ENCODE data around the gene ARSB.
A peak's percentile ranks its signal among the peaks of the same experiment; 100 is the strongest.
"Not testable (repeated sequence)": the region's sequence is repeated elsewhere in the genome, so short reads cannot be mapped to it uniquely, and the experiment has no call there.

ARSB gene

GRCh38 chr5:78732721-78733120 is 252.4 kb downstream of the ARSB start:
- H2BK15ac ChIP-seq (ENCODE audit: low read length); H3K9me3 ChIP-seq (replicated peaks in 1 of 2; ENCODE audit: control insufficient read depth in 2 of 2, insufficient read depth in 1 of 2, low read depth in 1 of 2, low read length in 2 of 2): not testable (repeated sequence)

GRCh38 chr5:78731884-78732283 is 253.2 kb downstream of the ARSB start:
- Histone ChIP-seq H2AFZ (ENCODE audit: low read length) (no peak overlapping the region), H3K9ac (ENCODE audit: low read depth, low read length, poor library complexity) (no peak overlapping the region), H4K8ac (ENCODE audit: low read depth, low read length) (no peak overlapping the region), H3K9me3 (replicated peaks in 1 of 2; ENCODE audit: control insufficient read depth in 2 of 2, insufficient read depth in 1 of 2, low read depth in 1 of 2, low read length in 2 of 2) (peaks cover 0 to 3% of the 10 kb centered on the region in 2 donors), H3K4me2 (ENCODE audit: insufficient read depth, low read length, poor library complexity, severe bottlenecking) (no peak overlapping the region), H2BK15ac (ENCODE audit: low read length) (no peak overlapping the region), H3K23ac (ENCODE audit: low read depth, low read length, poor library complexity) (no peak overlapping the region), H3K4me1 (ENCODE audit: control insufficient read depth in 2 of 2, insufficient read depth in 1 of 2, low read depth in 1 of 2, low read length in 2 of 2) (peaks cover 3% of the 10 kb centered on the region in 2 donors), H3K79me1 (ENCODE audit: low read depth, low read length) (no peaks in the 10 kb centered on the region), H3K4me3 (ENCODE audit: low read length in 2 of 2) (no peak overlapping the region), H2AK5ac (ENCODE audit: low read depth, low read length) (no peak overlapping the region), H4K91ac (ENCODE audit: low read depth, low read length, poor library complexity) (no peak overlapping the region), H3K27ac (replicated peaks; ENCODE audit: low read length) (no peak overlapping the region), H3K36me3 (replicated peaks in 1 of 2; ENCODE audit: control insufficient read depth in 2 of 2, insufficient read depth in 2 of 2, low read length in 2 of 2) (no peaks in the 10 kb centered on the region), H3K27me3 (ENCODE audit: control insufficient read depth in 3 of 3, insufficient read depth in 3 of 3, low read depth in 1 of 3, low read length in 3 of 3) (no peaks in the 10 kb centered on the region), H3K14ac (ENCODE audit: low read length) (no peak overlapping the region), H3K4ac (ENCODE audit: low read length) (no peak overlapping the region), H2BK5ac (ENCODE audit: low read length) (no peak overlapping the region), H2BK120ac (ENCODE audit: low read depth, low read length) (no peak overlapping the region), H2BK12ac (ENCODE audit: low read length) (no peak overlapping the region), H3K18ac (ENCODE audit: low read length) (no peak overlapping the region)
- DNase-seq (ENCODE audit: low spot score) = no peak
- no CpG with 5 or more reads among the region's 2 CpGs for WGBS, 2 donors (ENCODE audit: extremely low coverage in 2 of 2, insufficient read length in 2 of 2, insufficient replicate concordance in 1 of 2)

More at GRCh38 chr5:78732721-78733120, 252.4 kb downstream of the ARSB start:
- not testable (repeated sequence) for H3K4me3 ChIP-seq (ENCODE audit: low read length in 2 of 2); H3K4me2 ChIP-seq (ENCODE audit: insufficient read depth, low read length, poor library complexity, severe bottlenecking); H3K27ac ChIP-seq (replicated peaks; ENCODE audit: low read length); H2BK120ac ChIP-seq (ENCODE audit: low read depth, low read length); H3K18ac ChIP-seq (ENCODE audit: low read length); H3K23ac ChIP-seq (ENCODE audit: low read depth, low read length, poor library complexity); H2AK5ac ChIP-seq (ENCODE audit: low read depth, low read length); H4K8ac ChIP-seq (ENCODE audit: low read depth, low read length); H2BK12ac ChIP-seq (ENCODE audit: low read length); H3K4me1 ChIP-seq (ENCODE audit: control insufficient read depth in 2 of 2, insufficient read depth in 1 of 2, low read depth in 1 of 2, low read length in 2 of 2); H2AFZ ChIP-seq (ENCODE audit: low read length); H3K79me1 ChIP-seq (ENCODE audit: low read depth, low read length); H3K4ac ChIP-seq (ENCODE audit: low read length); H3K14ac ChIP-seq (ENCODE audit: low read length); DNase-seq (ENCODE audit: low spot score); H2BK5ac ChIP-seq (ENCODE audit: low read length); H3K9ac ChIP-seq (ENCODE audit: low read depth, low read length, poor library complexity); H4K91ac ChIP-seq (ENCODE audit: low read depth, low read length, poor library complexity); H3K27me3 ChIP-seq (ENCODE audit: control insufficient read depth in 3 of 3, insufficient read depth in 3 of 3, low read depth in 1 of 3, low read length in 3 of 3); H3K36me3 ChIP-seq (replicated peaks in 1 of 2; ENCODE audit: control insufficient read depth in 2 of 2, insufficient read depth in 2 of 2, low read length in 2 of 2)
- WGBS, 2 donors (ENCODE audit: extremely low coverage in 2 of 2, insufficient read length in 2 of 2, insufficient replicate concordance in 1 of 2) = no CpG with 5 or more reads among the region's 6 CpGs

GRCh38 chr5:78730300-78731094 is 254.6 kb downstream of the ARSB start:
- H3K27ac ChIP-seq (replicated peaks; ENCODE audit: low read length) = no peak overlapping the region
- peaks cover 3% of the 10 kb centered on the region in 2 donors for H3K4me1 ChIP-seq (ENCODE audit: control insufficient read depth in 2 of 2, insufficient read depth in 1 of 2, low read depth in 1 of 2, low read length in 2 of 2)
- no peak overlapping the region for H3K23ac ChIP-seq (ENCODE audit: low read depth, low read length, poor library complexity)
- H3K4me2 ChIP-seq (ENCODE audit: insufficient read depth, low read length, poor library complexity, severe bottlenecking) = no peak overlapping the region
- H3K14ac ChIP-seq (ENCODE audit: low read length) = no peak overlapping the region
- no peak overlapping the region for H2BK5ac ChIP-seq (ENCODE audit: low read length)
- DNase-seq (ENCODE audit: low spot score) = no peak
- no peak overlapping the region for H4K91ac ChIP-seq (ENCODE audit: low read depth, low read length, poor library complexity)
- no peaks in the 10 kb centered on the region for H3K79me1 ChIP-seq (ENCODE audit: low read depth, low read length)
- H2BK15ac ChIP-seq (ENCODE audit: low read length) = no peak overlapping the region
- H3K9ac ChIP-seq (ENCODE audit: low read depth, low read length, poor library complexity) = no peak overlapping the region
- H3K18ac ChIP-seq (ENCODE audit: low read length) = peak overlapping the region; percentile 72
- H3K27me3 ChIP-seq (ENCODE audit: control insufficient read depth in 3 of 3, insufficient read depth in 3 of 3, low read depth in 1 of 3, low read length in 3 of 3) = no peaks in the 10 kb centered on the region
- no peaks in the 10 kb centered on the region for H3K36me3 ChIP-seq (replicated peaks in 1 of 2; ENCODE audit: control insufficient read depth in 2 of 2, insufficient read depth in 2 of 2, low read length in 2 of 2)
- H3K4ac ChIP-seq (ENCODE audit: low read length) = no peak overlapping the region
- H4K8ac ChIP-seq (ENCODE audit: low read depth, low read length) = no peak overlapping the region
- H3K4me3 ChIP-seq (ENCODE audit: low read length in 2 of 2) = no peak overlapping the region
- peak overlapping the region; percentile 63 for H2AK5ac ChIP-seq (ENCODE audit: low read depth, low read length)
- H2BK120ac ChIP-seq (ENCODE audit: low read depth, low read length) = no peak overlapping the region
- H3K9me3 ChIP-seq (replicated peaks in 1 of 2; ENCODE audit: control insufficient read depth in 2 of 2, insufficient read depth in 1 of 2, low read depth in 1 of 2, low read length in 2 of 2) = no peaks in the 10 kb centered on the region
- no peak overlapping the region for H2AFZ ChIP-seq (ENCODE audit: low read length)
- no CpG with 5 or more reads among the region's 1 CpG for WGBS, 2 donors (ENCODE audit: extremely low coverage in 2 of 2, insufficient read length in 2 of 2, insufficient replicate concordance in 1 of 2)
- no peak overlapping the region for H2BK12ac ChIP-seq (ENCODE audit: low read length)

- Histone ChIP-seq H3K14ac (ENCODE audit: low read length) (no peak overlapping the region), H3K36me3 (replicated peaks in 1 of 2; ENCODE audit: control insufficient read depth in 2 of 2, insufficient read depth in 2 of 2, low read length in 2 of 2) (no peaks in the 10 kb centered on the region), H2AFZ (ENCODE audit: low read length) (no peak overlapping the region), H3K4me3 (ENCODE audit: low read length in 2 of 2) (no peak overlapping the region), H2BK120ac (ENCODE audit: low read depth, low read length) (no peak overlapping the region), H3K4me1 (ENCODE audit: control insufficient read depth in 2 of 2, insufficient read depth in 1 of 2, low read depth in 1 of 2, low read length in 2 of 2) (peaks cover 3% of the 10 kb centered on the region in 2 donors), H3K27me3 (ENCODE audit: control insufficient read depth in 3 of 3, insufficient read depth in 3 of 3, low read depth in 1 of 3, low read length in 3 of 3) (no peaks in the 10 kb centered on the region), H3K4ac (ENCODE audit: low read length) (no peak overlapping the region), H2BK12ac (ENCODE audit: low read length) (no peak overlapping the region), H3K18ac (ENCODE audit: low read length) (no peak overlapping the region), H3K9ac (ENCODE audit: low read depth, low read length, poor library complexity) (no peak overlapping the region), H3K9me3 (replicated peaks in 1 of 2; ENCODE audit: control insufficient read depth in 2 of 2, insufficient read depth in 1 of 2, low read depth in 1 of 2, low read length in 2 of 2) (no peaks in the 10 kb centered on the region), H3K23ac (ENCODE audit: low read depth, low read length, poor library complexity) (no peak overlapping the region), H3K27ac (replicated peaks; ENCODE audit: low read length) (no peak overlapping the region), H2BK15ac (ENCODE audit: low read length) (no peak overlapping the region), H4K91ac (ENCODE audit: low read depth, low read length, poor library complexity) (no peak overlapping the region), H4K8ac (ENCODE audit: low read depth, low read length) (no peak overlapping the region), H2AK5ac (ENCODE audit: low read depth, low read length) (no peak overlapping the region), H2BK5ac (ENCODE audit: low read length) (no peak overlapping the region), H3K4me2 (ENCODE audit: insufficient read depth, low read length, poor library complexity, severe bottlenecking) (no peak overlapping the region), H3K79me1 (ENCODE audit: low read depth, low read length) (no peaks in the 10 kb centered on the region)
- DNase-seq (ENCODE audit: low spot score) = no peak
- no CpG with 5 or more reads among the region's 7 CpGs for WGBS, 2 donors (ENCODE audit: extremely low coverage in 2 of 2, insufficient read length in 2 of 2, insufficient replicate concordance in 1 of 2)
These were observed 257.0 kb downstream of the ARSB start for GRCh38 chr5:78727786-78728761.
